NCI-H748 (cell line): ENCODE results near the gene EDIL3.

ENCODE experiments used
- DNase-seq: peaks from one replicate; lab custom pipeline; 2025; ENCODE audit not compliant: unreplicated experiment; lab: John Stamatoyannopoulos, UW

The EDIL3 gene

GRCh38 chr5:84260939-84261338 lies 123.7 kb downstream of the EDIL3 start:
- no peak for DNase-seq

DNA sequence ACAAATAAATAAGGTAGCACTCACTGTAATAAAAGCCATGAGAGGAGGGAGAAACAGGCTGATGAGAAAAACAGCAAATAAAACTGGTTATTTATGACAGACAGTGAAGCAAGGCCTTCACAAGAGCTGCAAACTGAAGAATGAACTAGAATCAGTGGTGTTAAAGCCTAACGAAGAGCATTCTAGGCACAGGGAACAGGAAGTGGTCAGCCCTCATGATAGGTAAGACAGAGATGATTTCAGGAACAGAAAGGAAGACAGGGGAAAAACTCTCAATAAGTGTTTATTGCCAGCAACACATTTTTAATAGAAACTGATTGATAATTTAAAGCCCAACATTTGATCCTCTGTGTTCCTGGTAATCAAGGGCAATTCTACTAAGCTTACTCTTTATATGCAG lies 124.5 kb downstream of the EDIL3 start:
- DNase-seq = no peak

- DNase-seq = no peak
Observed at GRCh38 chr5:84259283-84260045, 125.2 kb downstream of the EDIL3 start.

DNA sequence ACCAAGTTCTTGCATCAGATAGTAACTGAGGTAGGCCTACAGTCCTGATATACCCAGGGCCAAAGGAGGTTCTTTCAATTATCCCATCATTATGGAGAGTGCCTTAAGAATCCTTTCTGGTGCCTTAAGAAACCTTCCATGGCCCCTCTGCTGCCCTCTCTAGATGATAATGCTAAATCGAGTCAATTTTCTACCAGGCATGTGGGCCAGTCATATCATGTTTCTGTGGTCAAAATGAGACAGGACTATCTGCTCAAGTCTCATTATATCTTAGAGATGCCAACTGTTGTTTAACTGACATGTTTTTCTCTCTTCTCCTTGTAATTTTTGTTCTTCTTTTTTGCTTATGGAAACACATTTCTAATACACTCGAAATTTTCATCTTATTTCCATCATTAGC lies 127.6 kb downstream of the EDIL3 start:
- no peak for DNase-seq

DNA sequence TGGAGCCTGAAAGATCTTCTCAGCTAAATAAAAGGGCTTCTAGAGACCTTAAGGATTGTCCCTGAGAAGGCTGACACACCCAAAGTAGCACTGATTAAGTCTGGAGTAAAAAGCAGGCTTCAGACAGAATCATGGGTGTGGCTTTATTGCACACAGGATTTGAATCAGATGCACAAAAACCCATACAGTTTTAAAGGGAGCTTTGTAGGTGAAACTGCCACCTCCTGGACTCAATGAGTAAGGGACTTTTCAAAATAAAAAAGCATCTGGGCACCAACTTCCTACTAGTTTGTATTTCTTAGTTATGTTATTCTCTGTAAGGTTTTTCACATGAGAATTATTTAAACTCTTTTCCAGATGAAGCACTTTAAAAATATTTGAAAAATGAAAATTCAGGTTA lies 129.4 kb downstream of the EDIL3 start:
- peak; percentile 75 for DNase-seq

GRCh38 chr5:84253946-84254345 lies 130.7 kb downstream of the EDIL3 start:
- DNase-seq = no peak

DNA sequence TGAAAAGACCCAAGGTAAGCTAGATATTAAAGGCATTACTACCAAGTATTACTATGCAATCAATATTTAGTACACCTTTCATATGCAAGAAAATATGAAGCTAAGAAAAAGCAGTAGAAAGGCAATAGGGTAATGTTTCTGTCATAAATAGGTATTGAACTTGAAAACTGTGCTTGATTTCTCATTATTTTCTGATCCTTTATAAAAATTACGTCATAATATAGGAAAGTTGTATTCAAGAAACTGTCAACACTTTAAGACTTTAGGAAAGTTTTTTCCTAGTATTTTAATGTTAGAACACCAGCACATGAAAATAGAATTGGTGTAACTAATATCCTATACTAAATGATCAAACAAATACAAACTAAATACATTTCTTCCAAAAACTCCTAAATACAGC lies 133.2 kb downstream of the EDIL3 start:
- DNase-seq = no peak

GRCh38 chr5:84249918-84250630 lies 134.6 kb downstream of the EDIL3 start:
- peak; percentile 43 for DNase-seq

GRCh38 chr5:84248013-84248412 lies 136.7 kb downstream of the EDIL3 start:
- no peak for DNase-seq

DNA sequence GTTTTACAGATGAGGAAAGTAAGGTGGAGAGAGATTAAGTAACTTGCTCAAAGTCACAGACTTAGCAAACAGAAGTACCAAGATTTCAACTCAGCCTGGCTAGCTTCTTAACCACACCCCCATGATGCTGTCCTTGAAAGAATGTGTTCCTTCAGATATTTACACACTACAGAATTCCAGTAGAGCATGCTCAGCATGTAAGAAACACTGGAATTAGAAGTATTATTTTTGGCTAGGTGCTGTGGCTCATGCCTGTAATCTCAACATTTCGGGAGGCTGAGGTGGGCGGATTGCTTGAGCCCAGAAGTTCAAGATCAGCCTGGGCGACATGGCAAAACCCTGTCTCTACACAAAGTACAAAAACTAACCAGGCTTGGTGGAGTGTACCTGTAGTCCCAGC lies 142.4 kb downstream of the EDIL3 start:
- no peak for DNase-seq

DNA sequence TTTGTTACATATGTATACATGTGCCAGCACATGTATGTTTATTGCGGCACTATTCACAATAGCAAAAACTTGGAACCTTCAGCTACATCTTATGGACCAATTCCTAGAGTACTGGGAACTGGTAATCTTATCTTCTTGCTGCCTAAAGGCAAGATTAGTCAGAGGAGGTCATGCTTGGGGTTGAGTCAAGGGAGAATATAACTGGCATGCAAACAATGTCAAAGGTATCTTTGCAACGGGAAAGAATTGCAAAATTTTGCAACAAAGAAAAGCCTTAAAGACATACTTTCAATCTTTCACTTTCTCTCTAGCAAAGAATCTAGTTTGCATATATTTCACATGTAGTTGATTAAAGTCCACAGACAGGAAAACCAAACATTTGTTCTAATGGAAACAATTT lies 145.2 kb downstream of the EDIL3 start:
- DNase-seq = no peak

- no peak for DNase-seq
Observed at GRCh38 chr5:84237126-84237525, 147.6 kb downstream of the EDIL3 start.

GRCh38 chr5:84231433-84231832 lies 153.2 kb downstream of the EDIL3 start:
- no peak for DNase-seq

DNA sequence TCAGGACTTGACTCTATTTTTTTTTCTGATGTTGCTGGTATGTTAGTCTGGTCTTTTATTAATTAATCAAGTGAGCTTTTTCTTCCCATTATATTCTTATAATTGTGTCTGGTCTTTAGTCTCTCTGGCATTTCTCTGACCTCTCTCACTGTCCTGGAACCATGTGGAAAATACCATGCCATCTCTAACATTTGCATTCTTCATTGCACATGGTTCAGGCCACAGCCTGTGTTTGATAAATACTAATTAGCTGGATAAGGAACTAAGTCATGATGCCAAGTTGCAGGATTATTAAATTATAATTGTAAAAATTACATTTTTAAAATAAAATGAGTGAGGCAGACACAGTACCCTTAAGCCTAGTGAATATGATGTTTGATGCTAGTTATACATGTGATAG lies 155.6 kb downstream of the EDIL3 start:
- DNase-seq = no peak

GRCh38 chr5:84228266-84228665 lies 156.4 kb downstream of the EDIL3 start:
- DNase-seq = no peak

- DNase-seq = no peak
Observed at GRCh38 chr5:84227236-84227635, 157.4 kb downstream of the EDIL3 start.

- DNase-seq = no peak
Observed at GRCh38 chr5:84218546-84218945, 166.1 kb downstream of the EDIL3 start.

- no peak for DNase-seq
Observed at GRCh38 chr5:84215521-84215920, 169.2 kb downstream of the EDIL3 start.

- no peak for DNase-seq
Observed at GRCh38 chr5:84213861-84214260, 170.8 kb downstream of the EDIL3 start.

DNA sequence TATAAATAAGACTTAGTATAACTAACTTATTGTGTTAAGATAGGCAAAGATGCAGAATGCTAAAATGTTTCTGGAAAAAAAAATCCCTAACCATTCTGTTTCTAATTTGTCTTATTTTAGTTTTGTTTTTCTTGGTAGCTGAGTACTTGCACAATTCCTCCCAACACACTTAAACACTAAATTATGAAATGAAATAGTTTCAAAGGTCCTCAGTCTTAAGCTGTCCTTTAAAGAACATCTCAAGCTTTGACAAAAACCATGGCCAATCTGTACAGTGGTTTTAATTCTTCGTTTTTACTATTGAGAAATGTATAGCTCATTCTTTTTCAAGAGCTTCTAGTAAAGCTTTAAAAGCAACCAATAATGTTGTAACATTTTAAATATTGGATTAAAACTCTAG lies 171.5 kb downstream of the EDIL3 start:
- no peak for DNase-seq

DNA sequence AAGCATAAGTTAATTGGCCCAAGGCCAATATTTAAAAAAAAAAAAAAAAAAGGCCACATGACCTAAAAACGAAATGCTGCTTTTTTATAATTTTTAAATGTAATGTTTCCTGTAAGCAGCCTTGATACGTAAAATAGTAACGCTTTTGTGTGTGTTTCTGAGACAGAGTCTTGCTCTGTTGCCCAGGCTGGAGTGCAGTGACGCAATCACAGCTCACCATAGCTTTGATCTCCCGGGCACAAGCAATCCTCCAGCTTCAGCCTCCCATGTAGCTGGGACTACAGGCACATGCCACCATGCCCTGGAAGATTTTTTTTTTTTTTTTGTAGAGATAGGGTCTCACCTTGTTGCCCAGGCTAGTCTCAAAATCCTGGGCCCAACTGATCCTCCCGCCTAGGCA lies 179.9 kb downstream of the EDIL3 start:
- no peak for DNase-seq

DNA sequence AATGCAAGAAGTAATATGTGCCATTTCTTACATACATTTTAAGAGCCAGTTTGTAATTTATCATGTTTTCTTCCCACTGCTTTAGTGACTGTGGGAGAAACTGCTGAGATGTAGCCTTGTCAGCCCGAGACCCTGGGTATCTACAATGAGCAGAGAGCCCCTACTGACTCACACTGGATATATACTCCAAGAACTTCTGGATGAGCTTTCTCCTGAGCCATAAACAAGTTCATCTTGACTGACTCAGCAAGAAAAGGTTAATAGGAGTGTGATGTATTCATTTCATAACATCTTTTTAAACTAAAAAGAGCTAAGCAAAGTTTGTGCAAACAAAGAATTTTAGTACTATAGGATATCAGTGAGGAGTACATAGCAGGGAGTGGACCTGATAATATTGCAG lies 182.5 kb downstream of the EDIL3 start:
- DNase-seq = no peak

- no peak for DNase-seq
Observed at GRCh38 chr5:84197538-84197937, 187.1 kb downstream of the EDIL3 start.
